ENCODE measurements around the gene BARX2.

- TF ChIP-seq CTCF (IDR thresholded peaks at IDR 0.05), result no peak
- no peak for TF ChIP-seq EZH2 (IDR thresholded peaks at IDR 0.05; ENCODE audit: borderline replicate concordance, insufficient read depth, low read depth, low read length, poor library complexity, severe bottlenecking)
These were observed 40.6 kb downstream of the BARX2 start for GRCh38 chr11:129416080-129416820.
